Measurements from ENCODE around the gene KRT72.

KRT72 gene

GRCh38 chr12:52559979-52560378, 41.3 kb downstream of the KRT72 start:
- TF ChIP-seq YY2 (tag by site-specific recombination; IDR thresholded peaks at IDR 0.05) (no peak), ZNF791 (tag by site-specific recombination; IDR thresholded peaks at IDR 0.05) (no peak), TCF7L2 (IDR thresholded peaks at IDR 0.05; ENCODE audit: borderline replicate concordance, low read depth, low read length) (no peak), ZFP41 (tag by site-specific recombination; IDR thresholded peaks at IDR 0.05; ENCODE audit: borderline replicate concordance) (no peak), ZNF664 (tag by site-specific recombination; IDR thresholded peaks at IDR 0.05) (no peak), ZNF292 (tag by site-specific recombination; IDR thresholded peaks at IDR 0.05; ENCODE audit: borderline replicate concordance, low read depth) (no peak), ZIC2 (tag by site-specific recombination; IDR thresholded peaks at IDR 0.05) (no peak), ZBTB10 (tag by site-specific recombination; IDR thresholded peaks at IDR 0.05) (no peak), ZNF223 (tag by site-specific recombination; IDR thresholded peaks at IDR 0.05) (no peak), ZSCAN4 (tag by site-specific recombination; IDR thresholded peaks at IDR 0.05) (no peak), ZNF571 (tag by site-specific recombination; IDR thresholded peaks at IDR 0.05) (no peak), ZNF121 (tag by site-specific recombination; IDR thresholded peaks at IDR 0.05) (no peak), ZNF701 (tag by site-specific recombination; IDR thresholded peaks at IDR 0.05) (no peak), MYNN (tag by site-specific recombination; IDR thresholded peaks at IDR 0.05; ENCODE audit: borderline replicate concordance) (no peak), HOXA7 (CRISPR knock-in tag; IDR thresholded peaks at IDR 0.05; ENCODE audit: borderline replicate concordance) (no peak), ZNF510 (tag by site-specific recombination; IDR thresholded peaks at IDR 0.05; ENCODE audit: insufficient replicate concordance) (no peak), ZNF211 (tag by site-specific recombination; IDR thresholded peaks at IDR 0.05; ENCODE audit: low read depth) (no peak)
- TF ChIP-seq, protein P1, sequence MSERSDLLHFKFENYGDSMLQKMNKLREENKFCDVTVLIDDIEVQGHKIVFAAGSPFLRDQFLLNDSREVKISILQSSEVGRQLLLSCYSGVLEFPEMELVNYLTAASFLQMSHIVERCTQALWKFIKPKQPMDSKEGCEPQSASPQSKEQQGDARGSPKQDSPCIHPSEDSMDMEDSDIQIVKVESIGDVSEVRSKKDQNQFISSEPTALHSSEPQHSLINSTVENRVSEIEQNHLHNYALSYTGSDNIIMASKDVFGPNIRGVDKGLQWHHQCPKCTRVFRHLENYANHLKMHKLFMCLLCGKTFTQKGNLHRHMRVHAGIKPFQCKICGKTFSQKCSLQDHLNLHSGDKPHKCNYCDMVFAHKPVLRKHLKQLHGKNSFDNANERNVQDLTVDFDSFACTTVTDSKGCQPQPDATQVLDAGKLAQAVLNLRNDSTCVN (tag by site-specific recombination; optimal IDR thresholded peaks at IDR 0.05) = no peak
- TF ChIP-seq, protein P2, sequence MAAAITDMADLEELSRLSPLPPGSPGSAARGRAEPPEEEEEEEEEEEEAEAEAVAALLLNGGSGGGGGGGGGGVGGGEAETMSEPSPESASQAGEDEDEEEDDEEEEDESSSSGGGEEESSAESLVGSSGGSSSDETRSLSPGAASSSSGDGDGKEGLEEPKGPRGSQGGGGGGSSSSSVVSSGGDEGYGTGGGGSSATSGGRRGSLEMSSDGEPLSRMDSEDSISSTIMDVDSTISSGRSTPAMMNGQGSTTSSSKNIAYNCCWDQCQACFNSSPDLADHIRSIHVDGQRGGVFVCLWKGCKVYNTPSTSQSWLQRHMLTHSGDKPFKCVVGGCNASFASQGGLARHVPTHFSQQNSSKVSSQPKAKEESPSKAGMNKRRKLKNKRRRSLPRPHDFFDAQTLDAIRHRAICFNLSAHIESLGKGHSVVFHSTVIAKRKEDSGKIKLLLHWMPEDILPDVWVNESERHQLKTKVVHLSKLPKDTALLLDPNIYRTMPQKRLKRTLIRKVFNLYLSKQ (tag by site-specific recombination; IDR thresholded peaks at IDR 0.05; ENCODE audit: borderline replicate concordance) = no peak
- Histone ChIP-seq H3K4me3 (ENCODE audit: low read depth, low read length) (no peak overlapping the region), H3K4me1 (ENCODE audit: control insufficient read depth, insufficient read depth, low read length) (no peaks in the 10 kb centered on the region), H3K27ac (ENCODE audit: extremely low read depth, low read depth, low read length) (no peak overlapping the region), H3K9me3 (ENCODE audit: control insufficient read depth, insufficient read depth, low read depth, low read length) (no peaks in the 10 kb centered on the region), H3K36me3 (ENCODE audit: control insufficient read depth in 2 of 2, insufficient read depth in 1 of 2, low read length in 2 of 2) (no peaks in the 10 kb centered on the region)
- CTCF ChIA-PET = interaction anchor here (0.7 to 1.3 kb wide), 3 partner anchors 17 to 306 kb away, joined by 3 to 4 read pairs (median 3); no protein-coding TSS in a partner anchor
- POLR2A ChIA-PET = no interaction called here

Data from HEK293 (cell line).